Kidney (tissue), 14 donors: ENCODE data around the gene ARHGEF3. TPM values are rescaled to one million over a fixed set of nuclear protein-coding genes. Genes with fewer than 3 reads are reported as not detected.

Source experiments
- DNase-seq, 5 donors: peaks; one replicate each; pipeline ENCODE4 v3.0.0-alpha.2; 2013 to 2020
- FAIRE-seq: peaks from 2 replicates; lab custom pipeline; 2012; peaks lifted over from hg19 to GRCh38; lab: Jason Lieb, UNC
- H3K27ac ChIP-seq, 2 donors: one replicate each; pipeline ENCODE4 v1.7.0; 2013; ENCODE audit warnings: low read depth in 2 of 2, low read length in 2 of 2, inconsistent platforms in 1 of 2
- H3K27me3 ChIP-seq: one replicate; pipeline ENCODE4 v1.7.1; 2013; ENCODE audit warnings: low read length, inconsistent platforms; ENCODE audit not compliant: control insufficient read depth, insufficient read depth
- H3K36me3 ChIP-seq, 3 donors: one replicate each; pipeline versions ENCODE4 v1.7.0 to v1.7.1; 2013; ENCODE audit warnings: low read length in 3 of 3, control low read depth in 1 of 3, inconsistent platforms in 1 of 3; ENCODE audit not compliant: insufficient read depth in 3 of 3, control insufficient read depth in 2 of 3
- H3K4me1 ChIP-seq, 3 donors: one replicate each; pipeline versions ENCODE4 v1.7.0 to v1.7.1; 2013; ENCODE audit warnings: low read length in 3 of 3, inconsistent platforms in 1 of 3, low read depth in 1 of 3; ENCODE audit not compliant: control insufficient read depth in 2 of 3, insufficient read depth in 2 of 3
- H3K4me3 ChIP-seq, 3 donors: one replicate each; pipeline versions ENCODE4 v1.7.0 to v1.8.1; 2013; ENCODE audit warnings: low read length in 3 of 3, control low read depth in 1 of 3, inconsistent platforms in 1 of 3
- H3K9ac ChIP-seq, 3 donors: one replicate each; pipeline versions ENCODE4 v1.7.0 to v1.7.1; 2013; ENCODE audit warnings: low read length in 3 of 3, control low read depth in 1 of 3, inconsistent platforms in 1 of 3
- H3K9me3 ChIP-seq, 3 donors: one replicate each; pipeline versions ENCODE4 v1.7.0 to v1.7.1; 2013; ENCODE audit warnings: low read length in 3 of 3, control low read depth in 1 of 3, inconsistent platforms in 1 of 3; ENCODE audit not compliant: control insufficient read depth in 2 of 3, insufficient read depth in 1 of 3
- intact Hi-C: fragments of 100-400 bp; cut with DNase I; formaldehyde crosslinking; loops from one replicate; pipeline ENCODE4 v1.11.1; 2022
- polyA plus RNA-seq: library from polyadenylated mRNA; stranded (reverse); fragments of 350-450 nt; fragmentation: Illumina TruSeq; extraction: RNeasy Lipid Tissue Mini Kit (QIAGEN cat#74804); gene quantifications from one replicate; pipeline ENCODE4 v1.2.3, GENCODE V29; 2014; ENCODE audit warnings: low read depth, low replicate concordance; ENCODE audit not compliant: insufficient read depth
- total RNA-seq: library from RNA; stranded (reverse); fragmentation: NEBNext Ultra II Directional; extraction: Animal tissue kit (Norgen Biotek cat#: 25700); gene quantifications from one replicate; pipeline ENCODE4 v1.2.1, GENCODE V29; 2021
- TF ChIP-seq, protein P1 (sequence below): IDR thresholded peaks from 3 replicates; pipeline ENCODE4 v1.5.1; 2012; ENCODE audit warnings: mild to moderate bottlenecking, moderate library complexity, borderline replicate concordance; ENCODE audit not compliant: insufficient read depth; ENCODE audit errors: extremely low read depth
- donor health status: control.
- donor health status: control.
- donor health status: control.
- donor health status: control.
- donor health status: control.
- donor health status: DM: yes; HTN: yes; CAD: no.
- donor health status: Normal renal cell carcinoma (clear cell type).

The ARHGEF3 gene
- total and polyA plus RNA-seq, 2 donors from 2014 or later: 25.8 to 56.3 TPM

DNA sequence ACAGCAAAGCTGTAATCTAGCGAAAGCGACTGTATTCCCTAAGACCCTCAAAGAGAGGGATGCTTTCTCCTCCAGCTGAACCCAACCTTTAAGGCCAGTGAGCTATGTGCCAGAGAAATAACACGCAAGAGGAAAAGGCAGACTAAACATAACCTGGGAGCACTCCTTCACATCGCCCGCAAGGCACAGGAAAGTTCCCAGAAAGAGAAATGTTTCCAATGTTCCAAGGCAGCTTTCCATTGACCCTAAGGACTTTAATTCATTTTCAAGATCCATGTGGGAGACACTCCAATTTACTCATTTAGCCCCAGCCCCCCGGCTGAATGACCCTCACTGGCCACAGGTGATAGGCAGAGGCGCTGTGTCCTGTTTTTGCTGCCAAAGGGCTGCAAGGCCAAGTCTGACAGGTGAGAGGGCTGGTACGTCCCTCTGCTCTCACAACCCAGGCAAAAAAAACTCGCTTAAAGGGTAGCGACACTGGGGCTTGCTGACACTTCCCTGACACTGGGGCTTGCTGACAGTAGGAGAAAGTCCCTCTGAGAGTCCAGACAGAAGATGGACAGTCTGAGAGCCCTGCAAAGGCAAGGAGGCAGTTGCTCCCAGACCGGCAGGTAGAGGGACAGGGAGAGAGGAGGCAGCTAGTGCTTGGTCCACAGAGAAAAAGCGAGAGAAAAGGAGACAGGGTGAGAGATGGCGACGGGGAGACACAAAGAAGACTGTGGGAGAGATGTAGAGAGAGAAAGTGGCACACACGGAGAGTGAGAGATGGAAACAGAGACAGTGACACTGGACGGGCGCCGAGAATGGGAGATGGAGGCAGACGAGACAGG is 702 bp downstream of the ARHGEF3 start:
- H3K27ac ChIP-seq: peak overlapping the region; percentile 68 to 88
- H3K9ac ChIP-seq: peak overlapping the region; percentile 71 to 96 (median 79)
- TF ChIP-seq, protein P1, sequence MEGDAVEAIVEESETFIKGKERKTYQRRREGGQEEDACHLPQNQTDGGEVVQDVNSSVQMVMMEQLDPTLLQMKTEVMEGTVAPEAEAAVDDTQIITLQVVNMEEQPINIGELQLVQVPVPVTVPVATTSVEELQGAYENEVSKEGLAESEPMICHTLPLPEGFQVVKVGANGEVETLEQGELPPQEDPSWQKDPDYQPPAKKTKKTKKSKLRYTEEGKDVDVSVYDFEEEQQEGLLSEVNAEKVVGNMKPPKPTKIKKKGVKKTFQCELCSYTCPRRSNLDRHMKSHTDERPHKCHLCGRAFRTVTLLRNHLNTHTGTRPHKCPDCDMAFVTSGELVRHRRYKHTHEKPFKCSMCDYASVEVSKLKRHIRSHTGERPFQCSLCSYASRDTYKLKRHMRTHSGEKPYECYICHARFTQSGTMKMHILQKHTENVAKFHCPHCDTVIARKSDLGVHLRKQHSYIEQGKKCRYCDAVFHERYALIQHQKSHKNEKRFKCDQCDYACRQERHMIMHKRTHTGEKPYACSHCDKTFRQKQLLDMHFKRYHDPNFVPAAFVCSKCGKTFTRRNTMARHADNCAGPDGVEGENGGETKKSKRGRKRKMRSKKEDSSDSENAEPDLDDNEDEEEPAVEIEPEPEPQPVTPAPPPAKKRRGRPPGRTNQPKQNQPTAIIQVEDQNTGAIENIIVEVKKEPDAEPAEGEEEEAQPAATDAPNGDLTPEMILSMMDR: no peak
- peak overlapping the region; percentile 91 to 99 (median 96) for H3K4me3 ChIP-seq
- peaks cover 0 to 17% (median 15%) of the 10 kb centered on the region in 3 donors for H3K4me1 ChIP-seq
- FAIRE-seq: no peak
- intact Hi-C loops: no loop called here
- no peaks in the 10 kb centered on the region for H3K9me3 ChIP-seq
- no peaks in the 10 kb centered on the region for H3K36me3 ChIP-seq
- H3K27me3 ChIP-seq: no peaks in the 10 kb centered on the region
- peak in 3 of 5 donors; percentile 29 to 54 (median 34) for DNase-seq

DNA sequence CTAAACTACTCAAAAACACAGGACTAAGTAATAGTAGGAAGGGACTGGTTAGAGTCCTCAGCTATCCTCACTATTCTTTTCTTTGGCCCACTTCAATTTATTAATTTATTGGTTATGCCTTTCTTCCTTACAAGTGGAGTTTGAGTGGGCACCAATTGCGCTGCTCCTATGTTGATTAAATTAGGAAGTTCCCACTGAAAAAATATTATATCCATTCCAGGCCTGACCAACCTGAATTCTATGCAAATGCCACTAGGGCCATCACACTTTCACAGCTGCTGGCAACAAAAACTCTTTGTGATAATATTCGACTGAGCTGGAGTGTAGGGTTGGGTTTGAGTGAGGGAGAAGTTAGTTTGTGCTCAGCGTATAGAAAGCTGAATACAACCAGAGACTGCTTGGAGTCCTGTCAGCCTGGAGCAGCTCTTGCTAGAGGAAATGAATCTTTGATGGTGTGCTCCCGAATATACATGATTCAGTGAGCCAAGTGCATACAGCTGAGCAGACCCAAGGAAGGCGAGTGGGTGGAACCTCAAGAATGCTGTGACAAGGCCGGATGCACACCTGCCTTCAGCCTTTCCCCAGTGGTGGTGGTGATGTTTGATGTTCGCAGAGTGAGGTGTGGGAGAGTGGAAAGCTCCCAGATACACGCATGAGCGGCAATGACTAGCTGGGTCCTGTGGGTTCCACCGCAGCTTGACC is 1.5 kb downstream of the ARHGEF3 start:
- H3K27me3 ChIP-seq: no peaks in the 10 kb centered on the region
- intact Hi-C loops: no loop called here
- peak overlapping the region; percentile 68 to 88 for H3K27ac ChIP-seq
- TF ChIP-seq, protein P1: no peak
- peak in 4 of 5 donors; percentile 53 to 72 (median 57) for DNase-seq
- H3K9ac ChIP-seq: peak overlapping the region; percentile 71 to 96 (median 79)
- no peaks in the 10 kb centered on the region for H3K9me3 ChIP-seq
- H3K4me1 ChIP-seq: peaks cover 0 to 17% (median 15%) of the 10 kb centered on the region in 3 donors
- peak overlapping the region; percentile 91 to 99 (median 96) for H3K4me3 ChIP-seq
- no peaks in the 10 kb centered on the region for H3K36me3 ChIP-seq
- no peak for FAIRE-seq

DNA sequence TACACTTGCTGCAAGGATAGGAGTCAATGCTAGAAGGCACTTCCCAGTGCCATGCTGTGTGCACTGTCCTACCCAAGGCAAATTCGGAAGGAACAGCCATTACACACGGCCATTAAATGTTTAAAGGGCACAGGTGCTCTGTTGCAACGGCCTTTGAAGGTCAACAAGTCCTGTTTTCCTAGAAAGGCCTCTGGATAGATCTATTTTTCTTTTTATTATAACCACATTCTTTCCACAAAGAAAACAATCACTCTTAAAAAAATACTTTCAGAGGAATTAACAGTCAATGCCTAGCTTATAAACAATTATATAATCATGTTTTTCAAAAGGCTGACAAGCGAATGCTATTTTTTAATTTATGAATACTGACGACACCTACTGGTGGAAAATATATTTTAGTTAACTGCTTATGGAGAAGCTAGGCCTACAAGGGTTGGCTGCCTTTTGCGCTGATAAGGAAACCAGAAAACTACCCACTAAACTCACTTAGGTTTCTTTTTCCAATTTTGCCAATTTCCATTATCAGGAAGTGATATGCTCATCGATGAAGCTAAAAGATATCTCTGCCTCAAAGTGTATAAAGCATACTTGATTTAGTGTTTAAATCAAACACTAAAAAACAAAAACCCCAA is 2.4 kb downstream of the ARHGEF3 start:
- Histone ChIP-seq H3K4me3 (peak overlapping the region; percentile 91 to 99 (median 96)), H3K4me1 (peaks cover 2 to 17% (median 15%) of the 10 kb centered on the region in 3 donors), H3K27ac (peak overlapping the region; percentile 86 to 88), H3K27me3 (no peaks in the 10 kb centered on the region), H3K9ac (peak overlapping the region; percentile 71 to 96 (median 79)), H3K9me3 (no peaks in the 10 kb centered on the region), H3K36me3 (no peaks in the 10 kb centered on the region)
- DNase-seq (peak in 2 of 5 donors; percentile 85 to 89), FAIRE-seq (peak; percentile 94)
- intact Hi-C loops: loop anchor here (10.0 kb wide), 1 partner anchor 85 kb away; no protein-coding TSS in a partner anchor
- TF ChIP-seq, protein P1: peak; percentile 59
